Frontal cortex (tissue), 4 donors: ENCODE measurements around the gene RBFOX2. TPM values are rescaled to one million over a fixed set of nuclear protein-coding genes. Genes with fewer than 3 reads are reported as not detected.
"Not testable (repeated sequence)": the region's sequence is repeated elsewhere in the genome, so short reads cannot be mapped to it uniquely, and the experiment has no call there.

ENCODE experiments used
- DNase-seq, 2 donors: peaks; one replicate each; pipeline ENCODE4 v3.0.0; 2012; ENCODE audit warnings: low spot score in 2 of 2
- FAIRE-seq: peaks from 2 replicates; lab custom pipeline; 2012; peaks lifted over from hg19 to GRCh38; lab: Jason Lieb, UNC
- total RNA-seq: library from RNA; depleted of rRNA; stranded (reverse); fragments of >200 nt; gene quantifications from one replicate; pipeline ENCODE4 v1.2.3, GENCODE V29; 2014
- donor health status: control.
- donor health status: control.
- donor health status: control.

The RBFOX2 gene
- total RNA-seq, 1 donor from 2014 or later, result 390 TPM

- FAIRE-seq, result no peak
- DNase-seq, result no peak
Observed at GRCh38 chr22:35758394-35758793, 270.2 kb downstream of the RBFOX2 start.

- DNase-seq, result no peak
- no peak for FAIRE-seq
Observed at GRCh38 chr22:35756722-35757121, 271.9 kb downstream of the RBFOX2 start.

- DNase-seq, result no peak
- no peak for FAIRE-seq
Observed at GRCh38 chr22:35754761-35755160, 273.9 kb downstream of the RBFOX2 start.

GRCh38 chr22:35752863-35753189 is 275.8 kb downstream of the RBFOX2 start:
- FAIRE-seq, result no peak
- DNase-seq, result no peak

GRCh38 chr22:35752006-35752862 is 276.4 kb downstream of the RBFOX2 start:
- DNase-seq, result no peak
- FAIRE-seq, result no peak

GRCh38 chr22:35749808-35750207 is 278.8 kb downstream of the RBFOX2 start:
- DNase-seq (no peak), FAIRE-seq (no peak)

- DNase-seq (no peak), FAIRE-seq (no peak)
Observed at GRCh38 chr22:35746946-35747703, 281.5 kb downstream of the RBFOX2 start.

GRCh38 chr22:35746248-35746647 is 282.4 kb downstream of the RBFOX2 start:
- FAIRE-seq, result no peak
- DNase-seq, result no peak

- DNase-seq (no peak), FAIRE-seq (no peak)
Observed at GRCh38 chr22:35743326-35743860, 285.2 kb downstream of the RBFOX2 start.

- FAIRE-seq, result no peak
Observed at GRCh38 chr22:35742342-35743100, 286.1 kb downstream of the RBFOX2 start.

GRCh38 chr22:35740616-35741015 is 288.0 kb downstream of the RBFOX2 start:
- DNase-seq (no peak), FAIRE-seq (no peak)

More at GRCh38 chr22:35742342-35743100, 286.1 kb downstream of the RBFOX2 start:
- DNase-seq, result no peak

GRCh38 chr22:35739931-35740380 is 288.7 kb downstream of the RBFOX2 start:
- FAIRE-seq, result no peak
- no peak for DNase-seq

- DNase-seq (no peak), FAIRE-seq (no peak)
Observed at GRCh38 chr22:35739076-35739930, 289.3 kb downstream of the RBFOX2 start.

- DNase-seq, FAIRE-seq: not testable (repeated sequence)
Observed at GRCh38 chr22:35737886-35738285, 290.7 kb downstream of the RBFOX2 start.

GRCh38 chr22:35736701-35737100 is 291.9 kb downstream of the RBFOX2 start:
- FAIRE-seq, result no peak

GRCh38 chr22:35736166-35736565 is 292.5 kb downstream of the RBFOX2 start:
- FAIRE-seq, result no peak
- no peak for DNase-seq

More at GRCh38 chr22:35736701-35737100, 291.9 kb downstream of the RBFOX2 start:
- DNase-seq, result no peak

GRCh38 chr22:35735542-35735941 is 293.1 kb downstream of the RBFOX2 start:
- no peak for DNase-seq
- FAIRE-seq, result no peak

- DNase-seq, result no peak
- FAIRE-seq, result no peak
Observed at GRCh38 chr22:35734517-35734827, 294.2 kb downstream of the RBFOX2 start.

- no peak for DNase-seq
- FAIRE-seq, result no peak
Observed at GRCh38 chr22:35733791-35734516, 294.7 kb downstream of the RBFOX2 start.
